ENCODE data around the gene EPS15. TPM values are rescaled to one million over a fixed set of nuclear protein-coding genes. Genes with fewer than 3 reads are reported as not detected.

Gene EPS15
- total and polyA plus RNA-seq, 9 of the 15 experiments (the other 6 are each of a cell fraction or from before 2014, with no cell fraction given): 23.1 to 69.0 (median 41.7) TPM

GRCh38 chr1:51313961-51314777 lies 204.9 kb downstream of the EPS15 start (continued):
- TF ChIP-seq ZNF592 (IDR thresholded peaks at IDR 0.05) (peak; percentile 56; the same call in 1 of the 2 replicates), C11orf30 (IDR thresholded peaks at IDR 0.05; ENCODE audit: low read depth) (no peak), NCOA1 (IDR thresholded peaks at IDR 0.05; ENCODE audit: low read depth) (no peak), RBM17 (IDR thresholded peaks at IDR 0.05; ENCODE audit: borderline replicate concordance, low read depth, low read length) (no peak), MAX (CRISPR knock-in tag; IDR thresholded peaks at IDR 0.05) (peak; percentile 32; the same call in 1 of the 2 replicates), SMAD4 (CRISPR knock-in tag; conservative IDR thresholded peaks at IDR 0.05) (0 out of 2 replicates have a peak, but pooled peaks have one; percentile 17), SIRT6 (IDR thresholded peaks at IDR 0.05; ENCODE audit: low read depth, low read length) (no peak), E2F3 (CRISPR knock-in tag; IDR thresholded peaks at IDR 0.05) (0 out of 2 replicates have a peak, but pooled peaks have one; percentile 54), NR4A1 (CRISPR knock-in tag; IDR thresholded peaks at IDR 0.05) (0 out of 2 replicates have a peak, but pooled peaks have one; percentile 23), NR4A1 (tag; IDR thresholded peaks at IDR 0.05) (peak; percentile 59), MIER1 (IDR thresholded peaks at IDR 0.05; ENCODE audit: low read depth) (no peak), TCF7L2 (IDR thresholded peaks at IDR 0.05; ENCODE audit: low read depth, low read length) (no peak), CEBPB (tag; IDR thresholded peaks at IDR 0.05) (peak; percentile 45; the same call in 1 of the 2 replicates), NCOA6 (IDR thresholded peaks at IDR 0.05) (no peak), FOSL1 (tag; conservative IDR thresholded peaks at IDR 0.05) (peak; percentile 53), ZNF551 (CRISPR knock-in tag; IDR thresholded peaks at IDR 0.05) (no peak)
- TF ChIP-seq, protein P1, sequence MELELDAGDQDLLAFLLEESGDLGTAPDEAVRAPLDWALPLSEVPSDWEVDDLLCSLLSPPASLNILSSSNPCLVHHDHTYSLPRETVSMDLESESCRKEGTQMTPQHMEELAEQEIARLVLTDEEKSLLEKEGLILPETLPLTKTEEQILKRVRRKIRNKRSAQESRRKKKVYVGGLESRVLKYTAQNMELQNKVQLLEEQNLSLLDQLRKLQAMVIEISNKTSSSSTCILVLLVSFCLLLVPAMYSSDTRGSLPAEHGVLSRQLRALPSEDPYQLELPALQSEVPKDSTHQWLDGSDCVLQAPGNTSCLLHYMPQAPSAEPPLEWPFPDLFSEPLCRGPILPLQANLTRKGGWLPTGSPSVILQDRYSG (tag; conservative IDR thresholded peaks at IDR 0.05; ENCODE audit: low read depth): 0 out of 2 replicates have a peak, but pooled peaks have one; percentile 28
- TF ChIP-seq, protein P2, sequence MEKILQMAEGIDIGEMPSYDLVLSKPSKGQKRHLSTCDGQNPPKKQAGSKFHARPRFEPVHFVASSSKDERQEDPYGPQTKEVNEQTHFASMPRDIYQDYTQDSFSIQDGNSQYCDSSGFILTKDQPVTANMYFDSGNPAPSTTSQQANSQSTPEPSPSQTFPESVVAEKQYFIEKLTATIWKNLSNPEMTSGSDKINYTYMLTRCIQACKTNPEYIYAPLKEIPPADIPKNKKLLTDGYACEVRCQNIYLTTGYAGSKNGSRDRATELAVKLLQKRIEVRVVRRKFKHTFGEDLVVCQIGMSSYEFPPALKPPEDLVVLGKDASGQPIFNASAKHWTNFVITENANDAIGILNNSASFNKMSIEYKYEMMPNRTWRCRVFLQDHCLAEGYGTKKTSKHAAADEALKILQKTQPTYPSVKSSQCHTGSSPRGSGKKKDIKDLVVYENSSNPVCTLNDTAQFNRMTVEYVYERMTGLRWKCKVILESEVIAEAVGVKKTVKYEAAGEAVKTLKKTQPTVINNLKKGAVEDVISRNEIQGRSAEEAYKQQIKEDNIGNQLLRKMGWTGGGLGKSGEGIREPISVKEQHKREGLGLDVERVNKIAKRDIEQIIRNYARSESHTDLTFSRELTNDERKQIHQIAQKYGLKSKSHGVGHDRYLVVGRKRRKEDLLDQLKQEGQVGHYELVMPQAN (IDR thresholded peaks at IDR 0.05; ENCODE audit: borderline replicate concordance): no peak
- TF ChIP-seq, protein P3, sequence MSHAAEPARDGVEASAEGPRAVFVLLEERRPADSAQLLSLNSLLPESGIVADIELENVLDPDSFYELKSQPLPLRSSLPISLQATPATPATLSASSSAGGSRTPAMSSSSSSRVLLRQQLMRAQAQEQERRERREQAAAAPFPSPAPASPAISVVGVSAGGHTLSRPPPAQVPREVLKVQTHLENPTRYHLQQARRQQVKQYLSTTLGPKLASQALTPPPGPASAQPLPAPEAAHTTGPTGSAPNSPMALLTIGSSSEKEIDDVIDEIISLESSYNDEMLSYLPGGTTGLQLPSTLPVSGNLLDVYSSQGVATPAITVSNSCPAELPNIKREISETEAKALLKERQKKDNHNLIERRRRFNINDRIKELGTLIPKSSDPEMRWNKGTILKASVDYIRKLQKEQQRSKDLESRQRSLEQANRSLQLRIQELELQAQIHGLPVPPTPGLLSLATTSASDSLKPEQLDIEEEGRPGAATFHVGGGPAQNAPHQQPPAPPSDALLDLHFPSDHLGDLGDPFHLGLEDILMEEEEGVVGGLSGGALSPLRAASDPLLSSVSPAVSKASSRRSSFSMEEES (CRISPR knock-in tag; IDR thresholded peaks at IDR 0.05): peak; percentile 84

All from K562 (cell line).